Astrocyte (in vitro differentiated cells and primary cell): ENCODE measurements around the gene DDX25. TPM values are rescaled to one million over a fixed set of nuclear protein-coding genes. Genes with fewer than 3 reads are reported as not detected.

Experiments
- DNase-seq: peaks from one replicate; pipeline ENCODE4 v3.0.0-alpha.2; 2010; ENCODE audit warnings: low read depth
- FAIRE-seq: peaks from 2 replicates; lab custom pipeline; 2011; peaks lifted over from hg19 to GRCh38; lab: Jason Lieb, UNC
- H2AFZ ChIP-seq: 2 replicates; pipeline ENCODE4 v1.6.0; 2012; ENCODE audit warnings: low read depth, low read length, inconsistent platforms
- H3K27ac ChIP-seq: 2 replicates; pipeline ENCODE4 v1.5.1; 2011; ENCODE audit warnings: low read depth, low read length, inconsistent platforms
- H3K27me3 ChIP-seq: 2 replicates; pipeline ENCODE4 v1.6.0; 2011; ENCODE audit warnings: low read length, inconsistent platforms; ENCODE audit not compliant: insufficient read depth
- H3K36me3 ChIP-seq: 2 replicates; pipeline ENCODE4 v1.5.1; 2011; ENCODE audit warnings: low read length, inconsistent platforms; ENCODE audit not compliant: insufficient read depth
- H3K4me1 ChIP-seq: 2 replicates; pipeline ENCODE4 v1.5.1; 2011; ENCODE audit warnings: low read length, inconsistent platforms; ENCODE audit not compliant: insufficient read depth
- H3K4me2 ChIP-seq: 2 replicates; pipeline ENCODE4 v1.6.0; 2012; ENCODE audit warnings: low read length, inconsistent platforms
- H3K4me3 ChIP-seq: 2 replicates; pipeline ENCODE4 v1.5.1; 2011; ENCODE audit warnings: low read depth, mild to moderate bottlenecking, low read length, inconsistent platforms; ENCODE audit not compliant: insufficient read depth
- H3K79me2 ChIP-seq: 2 replicates; pipeline ENCODE4 v1.6.0; 2012; ENCODE audit warnings: mild to moderate bottlenecking, low read length, inconsistent platforms; ENCODE audit not compliant: insufficient read depth
- H3K9ac ChIP-seq: 2 replicates; pipeline ENCODE4 v1.6.0; 2012; ENCODE audit warnings: mild to moderate bottlenecking, low read length, inconsistent platforms
- H3K9me3 ChIP-seq: 2 replicates; pipeline ENCODE4 v1.5.1; 2012; ENCODE audit warnings: low read depth, mild to moderate bottlenecking, low read length, inconsistent platforms; ENCODE audit not compliant: insufficient read depth
- H4K20me1 ChIP-seq: 2 replicates; pipeline ENCODE4 v1.6.0; 2012; ENCODE audit warnings: low read length, inconsistent platforms; ENCODE audit not compliant: insufficient read depth
- H3K27ac Mint-ChIP-seq: one replicate; pipeline ENCODE4 v1.8.0; 2021; ENCODE audit warnings: mild to moderate bottlenecking, mixed read lengths; ENCODE audit not compliant: unreplicated experiment
- H3K27me3 Mint-ChIP-seq: one replicate; pipeline ENCODE4 v1.8.0; 2021; ENCODE audit warnings: low read depth, mixed read lengths; ENCODE audit not compliant: unreplicated experiment
- H3K36me3 Mint-ChIP-seq: one replicate; pipeline ENCODE4 v1.8.0; 2021; ENCODE audit warnings: low read depth, mixed read lengths; ENCODE audit not compliant: unreplicated experiment
- H3K4me1 Mint-ChIP-seq: one replicate; pipeline ENCODE4 v1.8.0; 2021; ENCODE audit warnings: low read depth, mixed read lengths; ENCODE audit not compliant: unreplicated experiment
- H3K4me3 Mint-ChIP-seq: one replicate; pipeline ENCODE4 v1.8.0; 2021; ENCODE audit warnings: mild to moderate bottlenecking, moderate library complexity, mixed read lengths; ENCODE audit not compliant: unreplicated experiment
- H3K9me3 Mint-ChIP-seq: one replicate; pipeline ENCODE4 v1.8.0; 2021; ENCODE audit warnings: mild to moderate bottlenecking, mixed read lengths; ENCODE audit not compliant: unreplicated experiment
- EZH2 ChIP-seq: IDR thresholded peaks from 2 replicates; pipeline ENCODE4 v1.6.1; 2012; ENCODE audit warnings: mild to moderate bottlenecking, low read length, inconsistent platforms; ENCODE audit not compliant: insufficient read depth
- total RNA-seq: library from RNA; stranded (reverse); gene quantifications from 2 replicates; pipeline ENCODE4 v1.2.1, GENCODE V29; 2021
- TF ChIP-seq, protein P1 (sequence below): IDR thresholded peaks from 2 replicates; pipeline ENCODE4 v1.5.1; 2011; ENCODE audit warnings: low read depth, mild to moderate bottlenecking, inconsistent platforms, low read length, moderate library complexity; ENCODE audit not compliant: insufficient read depth

Gene DDX25
- total RNA-seq, 1 donor from 2014 or later: 1.1 TPM

- H3K9me3 ChIP-seq: peaks cover 6% of the 10 kb centered on the region
- Mint-ChIP-seq H3K4me1 (peaks cover 2% of the 10 kb centered on the region), H3K27me3 (peaks cover 4% of the 10 kb centered on the region), H3K36me3 (peaks cover 3% of the 10 kb centered on the region), H3K9me3 (peaks cover 4% of the 10 kb centered on the region), H3K27ac (no peak overlapping the region), H3K4me3 (no peak overlapping the region)
- FAIRE-seq (no peak), DNase-seq (no peak)
- H3K9ac ChIP-seq: no peak overlapping the region
- no peak overlapping the region for H2AFZ ChIP-seq
- H3K36me3 ChIP-seq: no peaks in the 10 kb centered on the region
- no peak overlapping the region for H3K4me3 ChIP-seq
- no peaks in the 10 kb centered on the region for H3K79me2 ChIP-seq
- no peak overlapping the region for H3K4me2 ChIP-seq
- no peaks in the 10 kb centered on the region for H4K20me1 ChIP-seq
- no peak for TF ChIP-seq EZH2
- TF ChIP-seq, protein P1, sequence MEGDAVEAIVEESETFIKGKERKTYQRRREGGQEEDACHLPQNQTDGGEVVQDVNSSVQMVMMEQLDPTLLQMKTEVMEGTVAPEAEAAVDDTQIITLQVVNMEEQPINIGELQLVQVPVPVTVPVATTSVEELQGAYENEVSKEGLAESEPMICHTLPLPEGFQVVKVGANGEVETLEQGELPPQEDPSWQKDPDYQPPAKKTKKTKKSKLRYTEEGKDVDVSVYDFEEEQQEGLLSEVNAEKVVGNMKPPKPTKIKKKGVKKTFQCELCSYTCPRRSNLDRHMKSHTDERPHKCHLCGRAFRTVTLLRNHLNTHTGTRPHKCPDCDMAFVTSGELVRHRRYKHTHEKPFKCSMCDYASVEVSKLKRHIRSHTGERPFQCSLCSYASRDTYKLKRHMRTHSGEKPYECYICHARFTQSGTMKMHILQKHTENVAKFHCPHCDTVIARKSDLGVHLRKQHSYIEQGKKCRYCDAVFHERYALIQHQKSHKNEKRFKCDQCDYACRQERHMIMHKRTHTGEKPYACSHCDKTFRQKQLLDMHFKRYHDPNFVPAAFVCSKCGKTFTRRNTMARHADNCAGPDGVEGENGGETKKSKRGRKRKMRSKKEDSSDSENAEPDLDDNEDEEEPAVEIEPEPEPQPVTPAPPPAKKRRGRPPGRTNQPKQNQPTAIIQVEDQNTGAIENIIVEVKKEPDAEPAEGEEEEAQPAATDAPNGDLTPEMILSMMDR: no peak
- H3K4me1 ChIP-seq: no peaks in the 10 kb centered on the region
- no peaks in the 10 kb centered on the region for H3K27me3 ChIP-seq
- H3K27ac ChIP-seq: no peak overlapping the region
These were observed 34.8 kb upstream of the DDX25 start for GRCh38 chr11:125869521-125869920.

DNA sequence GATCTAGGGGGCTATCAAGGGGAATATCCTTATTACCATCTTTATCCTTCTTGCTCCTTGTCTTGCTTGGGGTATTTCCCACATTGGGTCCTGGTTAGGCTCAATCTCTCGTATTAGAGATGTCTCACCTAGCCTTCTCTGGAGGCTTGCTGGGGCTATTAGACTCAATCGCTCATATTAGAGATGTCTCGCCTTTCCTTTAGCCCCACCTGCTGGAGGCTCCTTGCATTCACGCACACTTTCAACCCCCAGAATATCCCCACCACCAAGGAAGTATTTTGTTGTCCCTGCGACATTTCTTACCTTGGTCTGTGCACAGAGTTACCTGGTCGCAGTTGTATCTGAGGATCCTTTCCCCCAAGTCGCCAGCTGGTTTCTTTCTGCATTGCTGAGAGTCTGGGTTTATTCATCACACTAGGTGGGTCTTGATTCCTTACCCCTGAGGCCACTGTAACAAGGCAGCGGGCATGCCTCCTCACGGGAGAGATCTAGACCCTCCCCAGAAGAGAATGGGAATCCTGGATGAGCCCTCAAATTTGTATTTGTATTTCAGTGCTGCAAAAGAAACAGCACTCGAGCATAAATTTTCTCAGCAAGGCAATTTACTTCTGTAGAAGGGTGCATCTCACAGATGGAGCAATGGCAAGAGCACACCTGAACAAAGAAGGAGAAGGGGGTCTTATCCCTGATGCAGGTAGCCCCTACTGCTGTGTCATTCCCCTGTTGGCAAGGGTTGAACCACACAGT, 32.7 kb upstream of the DDX25 start:
- Mint-ChIP-seq H3K4me1 (peaks cover 2% of the 10 kb centered on the region), H3K36me3 (peaks cover 3% of the 10 kb centered on the region), H3K4me3 (no peak overlapping the region), H3K27me3 (peaks cover 4% of the 10 kb centered on the region), H3K27ac (no peak overlapping the region), H3K9me3 (peaks cover 4% of the 10 kb centered on the region)
- Histone ChIP-seq H4K20me1 (no peaks in the 10 kb centered on the region), H3K36me3 (no peaks in the 10 kb centered on the region), H3K9me3 (peaks cover 6% of the 10 kb centered on the region), H3K4me3 (no peak overlapping the region), H3K4me2 (no peak overlapping the region), H3K27ac (no peak overlapping the region), H3K27me3 (no peaks in the 10 kb centered on the region), H3K9ac (no peak overlapping the region), H3K79me2 (no peaks in the 10 kb centered on the region), H3K4me1 (no peaks in the 10 kb centered on the region), H2AFZ (no peak overlapping the region)
- TF ChIP-seq, protein P1: peak; percentile 48
- no peak for TF ChIP-seq EZH2
- DNase-seq (no peak), FAIRE-seq (no peak)

DNA sequence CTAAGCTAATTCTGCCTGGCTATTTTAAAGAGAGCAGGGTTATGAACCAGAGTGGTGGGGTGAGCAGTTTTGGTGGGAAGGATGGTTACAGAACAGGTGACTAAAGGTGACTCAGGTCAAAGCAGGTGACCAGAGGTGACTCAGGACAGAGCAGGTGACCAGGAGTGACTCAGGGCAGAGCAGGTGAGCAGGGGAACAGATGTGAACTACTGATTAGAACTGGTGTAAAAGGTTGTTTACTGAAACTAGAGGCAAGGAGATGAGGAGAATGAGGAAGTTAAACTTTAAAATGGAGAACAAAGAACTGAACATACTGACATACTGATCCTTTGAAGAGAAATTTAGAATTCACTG, 32.2 kb upstream of the DDX25 start:
- TF ChIP-seq, protein P1: no peak
- TF ChIP-seq EZH2: no peak
- peaks cover 6% of the 10 kb centered on the region for H3K9me3 ChIP-seq
- H3K9ac ChIP-seq: no peak overlapping the region
- H3K4me3 ChIP-seq: no peak overlapping the region
- peaks cover 3% of the 10 kb centered on the region for H3K36me3 Mint-ChIP-seq
- peaks cover 4% of the 10 kb centered on the region for H3K27me3 Mint-ChIP-seq
- H3K9me3 Mint-ChIP-seq: peaks cover 4% of the 10 kb centered on the region
- peaks cover 2% of the 10 kb centered on the region for H3K4me1 Mint-ChIP-seq
- no peaks in the 10 kb centered on the region for H3K36me3 ChIP-seq
- H4K20me1 ChIP-seq: no peaks in the 10 kb centered on the region
- H3K27me3 ChIP-seq: no peaks in the 10 kb centered on the region
- H3K27ac Mint-ChIP-seq: no peak overlapping the region
- FAIRE-seq (no peak), DNase-seq (no peak)
- H3K4me2 ChIP-seq: no peak overlapping the region
- no peak overlapping the region for H3K27ac ChIP-seq
- no peaks in the 10 kb centered on the region for H3K4me1 ChIP-seq
- no peak overlapping the region for H2AFZ ChIP-seq
- H3K79me2 ChIP-seq: no peaks in the 10 kb centered on the region
- H3K4me3 Mint-ChIP-seq: no peak overlapping the region
